Hepatocyte (in vitro differentiated cells): ENCODE measurements around the gene CLDN34.

Experiments
- EZH2 ChIP-seq: fragments of 200-600 bp; sonication (generic); IDR thresholded peaks from 2 replicates; pipeline ENCODE4 v1.6.1; 2016; ENCODE audit warnings: antibody characterized with exemption, mild to moderate bottlenecking, borderline replicate concordance
- EZH2phosphoT487 ChIP-seq: fragments of 200-600 bp; sonication (generic); IDR thresholded peaks from one replicate; pipeline ENCODE4 v1.6.1; 2018; ENCODE audit warnings: antibody characterized with exemption, mild to moderate bottlenecking, low read depth, moderate library complexity; ENCODE audit not compliant: unreplicated experiment, severe bottlenecking
- TF ChIP-seq, protein P1 (sequence below): fragments of 200-600 bp; sonication (generic); IDR thresholded peaks from 2 replicates; pipeline ENCODE4 v1.5.1; 2016; ENCODE audit warnings: antibody characterized with exemption, mild to moderate bottlenecking; ENCODE audit not compliant: poor library complexity

DNA sequence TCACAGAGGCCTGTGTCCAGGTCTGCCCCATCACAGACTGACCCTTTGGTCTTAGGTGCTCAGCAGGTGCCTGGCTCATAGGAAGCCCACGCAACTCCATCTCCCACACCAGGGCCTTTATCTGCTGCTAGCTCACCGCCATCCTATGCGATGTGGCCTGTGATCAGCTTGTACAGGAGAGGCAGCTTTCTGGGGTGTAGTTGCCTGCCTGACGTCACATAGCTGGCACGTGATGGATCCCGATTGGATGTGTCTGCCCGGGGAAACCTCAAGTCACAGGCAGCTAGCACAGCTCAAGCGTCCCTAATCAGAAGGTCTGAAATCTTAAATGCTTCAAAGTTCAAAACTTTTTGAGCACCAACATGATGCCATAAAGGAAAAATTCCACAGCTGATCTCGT is 41.2 kb upstream of the CLDN34 start:
- TF ChIP-seq, protein P1, sequence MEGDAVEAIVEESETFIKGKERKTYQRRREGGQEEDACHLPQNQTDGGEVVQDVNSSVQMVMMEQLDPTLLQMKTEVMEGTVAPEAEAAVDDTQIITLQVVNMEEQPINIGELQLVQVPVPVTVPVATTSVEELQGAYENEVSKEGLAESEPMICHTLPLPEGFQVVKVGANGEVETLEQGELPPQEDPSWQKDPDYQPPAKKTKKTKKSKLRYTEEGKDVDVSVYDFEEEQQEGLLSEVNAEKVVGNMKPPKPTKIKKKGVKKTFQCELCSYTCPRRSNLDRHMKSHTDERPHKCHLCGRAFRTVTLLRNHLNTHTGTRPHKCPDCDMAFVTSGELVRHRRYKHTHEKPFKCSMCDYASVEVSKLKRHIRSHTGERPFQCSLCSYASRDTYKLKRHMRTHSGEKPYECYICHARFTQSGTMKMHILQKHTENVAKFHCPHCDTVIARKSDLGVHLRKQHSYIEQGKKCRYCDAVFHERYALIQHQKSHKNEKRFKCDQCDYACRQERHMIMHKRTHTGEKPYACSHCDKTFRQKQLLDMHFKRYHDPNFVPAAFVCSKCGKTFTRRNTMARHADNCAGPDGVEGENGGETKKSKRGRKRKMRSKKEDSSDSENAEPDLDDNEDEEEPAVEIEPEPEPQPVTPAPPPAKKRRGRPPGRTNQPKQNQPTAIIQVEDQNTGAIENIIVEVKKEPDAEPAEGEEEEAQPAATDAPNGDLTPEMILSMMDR: no peak
- TF ChIP-seq EZH2: no peak
- TF ChIP-seq EZH2phosphoT487: no peak
